GM21737 (cell line): ENCODE results near the gene FAM13A.

ENCODE experiments used
- ATAC-seq: cut with Tn5 transposase; IDR thresholded peaks from one replicate; pipeline ENCODE4 v1.9.1; 2021; ENCODE audit warnings: mild to moderate bottlenecking, moderate library complexity; ENCODE audit not compliant: unreplicated experiment

FAM13A gene

GRCh38 chr4:88693792-88694191, 363.2 kb downstream of the FAM13A start:
- ATAC-seq: no peak

GRCh38 chr4:88690355-88690754, 366.6 kb downstream of the FAM13A start:
- no peak for ATAC-seq

GRCh38 chr4:88681209-88681608, 375.8 kb downstream of the FAM13A start:
- ATAC-seq: no peak
